Loucy (cell line): ENCODE results near the gene TBC1D24.

Experiments used
- H2AFZ ChIP-seq: fragments of 200-600 bp; sonication (generic); 2 replicates; pipeline ENCODE4 v1.6.0; 2016; ENCODE audit warnings: antibody characterized with exemption, mild to moderate bottlenecking, low read length, moderate library complexity
- H3F3A ChIP-seq: fragments of 200-600 bp; 2 replicates; pipeline ENCODE4 v1.6.0; 2016; ENCODE audit warnings: antibody characterized with exemption, low read depth, mild to moderate bottlenecking
- H3K27me3 ChIP-seq: fragments of 200-600 bp; sonication (generic); 2 replicates; pipeline ENCODE4 v1.6.1; 2014; ENCODE audit warnings: low read length, mild to moderate bottlenecking; ENCODE audit not compliant: insufficient read depth, poor library complexity, severe bottlenecking
- H3K36me3 ChIP-seq: fragments of 200-600 bp; sonication (generic); 2 replicates; pipeline ENCODE4 v1.6.1; 2016; ENCODE audit warnings: low read length; ENCODE audit not compliant: insufficient read depth
- H3K4me1 ChIP-seq: fragments of 200-600 bp; sonication (generic); 2 replicates; pipeline ENCODE4 v1.5.1; 2014; ENCODE audit warnings: low read length, mild to moderate bottlenecking; ENCODE audit not compliant: insufficient read depth, poor library complexity, severe bottlenecking
- H3K4me2 ChIP-seq: fragments of 200-600 bp; sonication (generic); 2 replicates; pipeline ENCODE4 v1.6.0; 2014; ENCODE audit warnings: antibody characterized with exemption, low read length, low read depth, mild to moderate bottlenecking; ENCODE audit not compliant: poor library complexity, severe bottlenecking
- H3K4me3 ChIP-seq: fragments of 200-600 bp; sonication (generic); 2 replicates; pipeline ENCODE4 v1.5.1; 2014; ENCODE audit warnings: low read length, mild to moderate bottlenecking, mixed read lengths; ENCODE audit not compliant: poor library complexity, severe bottlenecking
- H3K79me2 ChIP-seq: fragments of 200-600 bp; sonication (generic); 2 replicates; pipeline ENCODE4 v1.6.1; 2014; ENCODE audit warnings: low read length; ENCODE audit not compliant: insufficient read depth
- H3K9ac ChIP-seq: fragments of 200-600 bp; sonication (generic); 2 replicates; pipeline ENCODE4 v1.6.0; 2014; ENCODE audit warnings: mild to moderate bottlenecking, low read depth, low read length, moderate library complexity; ENCODE audit not compliant: poor library complexity, severe bottlenecking
- H3K9me2 ChIP-seq: fragments of 200-600 bp; sonication (generic); replicated peaks from 2 replicates; pipeline ENCODE4 v1.6.1; 2016; ENCODE audit warnings: low read depth, low read length, mixed read lengths
- H3K9me3 ChIP-seq: fragments of 200-600 bp; sonication (generic); 2 replicates; pipeline ENCODE4 v1.6.1; 2014; ENCODE audit warnings: mild to moderate bottlenecking, antibody characterized with exemption, low read length, low read depth; ENCODE audit not compliant: insufficient read depth
- H4K20me1 ChIP-seq: fragments of 200-600 bp; sonication (generic); 2 replicates; pipeline ENCODE4 v1.6.0; 2014; ENCODE audit warnings: antibody characterized with exemption, low read length, mild to moderate bottlenecking; ENCODE audit not compliant: insufficient read depth, poor library complexity, severe bottlenecking
- CTCF ChIP-seq: fragments of 200-600 bp; sonication (generic); conservative IDR thresholded peaks from 2 replicates; pipeline ENCODE4 v1.5.1; 2014; ENCODE audit warnings: mild to moderate bottlenecking, antibody characterized with exemption, low read length
- EZH2phosphoT487 ChIP-seq: fragments of 200-600 bp; IDR thresholded peaks from 2 replicates; pipeline ENCODE4 v1.6.1; 2018; ENCODE audit warnings: antibody characterized with exemption, mild to moderate bottlenecking, moderate library complexity, borderline replicate concordance

The TBC1D24 gene

GRCh38 chr16:2464333-2464732 is 10.6 kb upstream of the TBC1D24 start:
- no peaks in the 10 kb centered on the region for H3K27me3 ChIP-seq
- peaks cover 15% of the 10 kb centered on the region; the same call in 1 of the 2 replicates for H3K79me2 ChIP-seq
- H3K4me1 ChIP-seq, result peaks cover 28% of the 10 kb centered on the region
- no peak overlapping the region for H3K4me2 ChIP-seq
- H3F3A ChIP-seq, result no peaks in the 10 kb centered on the region
- no peaks in the 10 kb centered on the region for H3K36me3 ChIP-seq
- no peak overlapping the region for H2AFZ ChIP-seq
- H3K9me3 ChIP-seq, result no peaks in the 10 kb centered on the region
- H4K20me1 ChIP-seq, result no peaks in the 10 kb centered on the region
- no peak overlapping the region for H3K4me3 ChIP-seq
- no peak overlapping the region for H3K9ac ChIP-seq
- H3K9me2 ChIP-seq, result no peaks in the 10 kb centered on the region
- no peak for TF ChIP-seq CTCF
- no peak for TF ChIP-seq EZH2phosphoT487

- Histone ChIP-seq H3K27me3 (no peaks in the 10 kb centered on the region), H3K4me3 (no peak overlapping the region), H3K36me3 (no peaks in the 10 kb centered on the region), H3K79me2 (peaks cover 10% of the 10 kb centered on the region; the same call in 1 of the 2 replicates), H3K4me1 (peaks cover 39% of the 10 kb centered on the region), H3K9ac (no peak overlapping the region), H4K20me1 (no peaks in the 10 kb centered on the region), H2AFZ (no peak overlapping the region), H3K4me2 (no peak overlapping the region), H3K9me2 (no peaks in the 10 kb centered on the region), H3F3A (no peaks in the 10 kb centered on the region), H3K9me3 (no peaks in the 10 kb centered on the region)
- TF ChIP-seq EZH2phosphoT487, result no peak
- TF ChIP-seq CTCF, result peak; percentile 47
Observed at GRCh38 chr16:2465653-2466415, 9.1 kb upstream of the TBC1D24 start.

GRCh38 chr16:2466667-2467527 is 8.0 kb upstream of the TBC1D24 start:
- peak overlapping the region; percentile 100 for H3K9ac ChIP-seq
- no peaks in the 10 kb centered on the region for H3K9me2 ChIP-seq
- peak overlapping the region; percentile 92 for H3K4me2 ChIP-seq
- H3K9me3 ChIP-seq, result no peaks in the 10 kb centered on the region
- TF ChIP-seq CTCF (no peak), EZH2phosphoT487 (no peak)
- H3K4me3 ChIP-seq, result peak overlapping the region; percentile 80
- H3K27me3 ChIP-seq, result no peaks in the 10 kb centered on the region
- H3K79me2 ChIP-seq, result no peaks in the 10 kb centered on the region; the same call in 1 of the 2 replicates
- no peaks in the 10 kb centered on the region for H3K36me3 ChIP-seq
- no peak overlapping the region for H2AFZ ChIP-seq
- peaks cover 37% of the 10 kb centered on the region for H3K4me1 ChIP-seq
- no peaks in the 10 kb centered on the region for H3F3A ChIP-seq
- H4K20me1 ChIP-seq, result no peaks in the 10 kb centered on the region
